ENCODE results near the gene SWSAP1. TPM values are rescaled to one million over a fixed set of nuclear protein-coding genes. Genes with fewer than 3 reads are reported as not detected.

The SWSAP1 gene
- total and polyA plus RNA-seq, 9 of the 15 experiments (the other 6 are each of a cell fraction or from before 2014, with no cell fraction given): 0.18 to 2.8 (median 1.7) TPM

GRCh38 chr19:11361037-11361770 lies 13.3 kb upstream of the SWSAP1 start (continued):
- TF ChIP-seq E2F8 (IDR thresholded peaks at IDR 0.05; ENCODE audit: low read depth, partially characterized antibody) (no peak), ZNF239 (CRISPR knock-in tag; IDR thresholded peaks at IDR 0.05) (no peak), ATF7 (IDR thresholded peaks at IDR 0.05) (0 out of 2 replicates have a peak, but pooled peaks have one; percentile 13), CEBPZ (IDR thresholded peaks at IDR 0.05; ENCODE audit: borderline replicate concordance, low read depth, low read length) (no peak), RREB1 (CRISPR knock-in tag; IDR thresholded peaks at IDR 0.05) (no peak), ZSCAN29 (IDR thresholded peaks at IDR 0.05) (peak; percentile 76), HLTF (IDR thresholded peaks at IDR 0.05) (no peak), POLR2B (IDR thresholded peaks at IDR 0.05; ENCODE audit: low read depth, partially characterized antibody) (no peak), CHAMP1 (IDR thresholded peaks at IDR 0.05) (no peak), RHOXF2B (CRISPR knock-in tag; conservative IDR thresholded peaks at IDR 0.05) (no peak), POLR2G (IDR thresholded peaks at IDR 0.05; ENCODE audit: low read depth, low read length) (peak; percentile 64), EZH2 (IDR thresholded peaks at IDR 0.05; ENCODE audit: borderline replicate concordance, low read depth, low read length) (no peak), CBX3 (IDR thresholded peaks at IDR 0.05; ENCODE audit: borderline replicate concordance in 1 of 2, low read length in 2 of 2) (no peak)
